ENCODE measurements around the gene NKIRAS2.

Gene NKIRAS2

DNA sequence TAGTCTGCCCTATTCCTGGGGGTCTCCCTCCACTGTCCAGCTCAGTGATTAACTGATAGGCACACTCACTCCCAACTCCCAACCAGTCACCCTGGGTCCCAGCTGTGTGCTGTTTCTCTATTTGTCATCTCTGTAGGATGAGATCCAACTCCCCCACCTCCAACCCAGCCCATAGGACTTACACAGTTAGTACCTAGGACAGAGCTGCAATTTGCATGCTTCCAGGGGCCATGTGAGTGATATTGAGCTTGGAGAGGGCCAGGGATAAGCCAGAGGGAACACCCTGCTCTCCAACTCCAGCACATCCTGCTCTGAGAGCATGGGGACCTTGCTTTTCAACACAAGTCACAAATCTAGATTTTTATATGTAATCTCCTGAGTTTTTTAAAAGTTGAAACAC, 21.7 kb downstream of the NKIRAS2 start:
- H3K27me3 ChIP-seq (ENCODE audit: control insufficient read depth, insufficient read depth, low read length): no peaks in the 10 kb centered on the region
- H3K27ac ChIP-seq (ENCODE audit: low read length): no peak overlapping the region
- no peaks in the 10 kb centered on the region for H3K36me3 ChIP-seq (ENCODE audit: control insufficient read depth, insufficient read depth, low read length)
- no peaks in the 10 kb centered on the region; the same call in 1 of the 2 replicates for H3K4me1 ChIP-seq (ENCODE audit: control insufficient read depth, insufficient read depth, low read length)
- H3K9me3 ChIP-seq (ENCODE audit: control insufficient read depth, insufficient read depth, low read length): no peaks in the 10 kb centered on the region
- H3K4me3 ChIP-seq (ENCODE audit: low read length): no peak overlapping the region
- DNase-seq (ENCODE audit: low read depth, low spot score): no peak

DNA sequence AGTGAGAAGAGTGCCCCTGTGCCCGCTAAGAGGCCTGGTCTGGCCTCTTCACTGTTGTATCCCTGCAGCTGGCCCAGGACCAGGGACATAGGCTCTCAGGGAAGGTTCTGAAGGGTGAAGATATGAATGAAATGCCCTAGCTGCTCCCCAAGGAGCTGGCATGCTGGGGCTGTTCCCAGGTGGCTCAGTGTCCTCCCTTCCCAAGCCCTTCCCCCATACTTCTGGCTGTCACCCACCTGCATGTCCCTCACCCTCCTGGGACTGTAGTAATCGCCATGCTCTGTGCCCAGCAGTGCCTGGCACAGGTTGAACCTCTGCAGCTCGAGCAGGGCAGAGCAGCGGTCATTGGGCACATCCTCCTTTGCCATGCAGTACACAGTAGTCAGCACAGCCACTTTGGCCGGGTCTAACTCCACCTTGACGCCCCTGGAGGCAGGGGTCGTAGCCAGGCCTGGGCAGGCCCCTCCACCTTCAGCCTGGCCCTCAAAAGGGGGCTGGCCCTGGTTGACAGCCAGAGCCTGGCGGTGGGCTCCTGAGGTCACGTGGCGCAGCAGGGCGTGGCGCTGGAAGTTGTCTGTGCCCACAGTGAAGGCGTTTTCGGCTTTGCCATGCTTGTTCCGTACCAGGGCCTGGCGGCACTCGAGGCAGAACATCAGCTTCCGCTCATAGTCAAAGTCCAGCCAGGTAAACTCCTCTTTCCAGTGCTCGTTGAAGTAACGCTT, 22.9 kb downstream of the NKIRAS2 start:
- H3K27ac ChIP-seq (ENCODE audit: low read length): no peak overlapping the region
- no peaks in the 10 kb centered on the region for H3K27me3 ChIP-seq (ENCODE audit: control insufficient read depth, insufficient read depth, low read length)
- H3K4me3 ChIP-seq (ENCODE audit: low read length): no peak overlapping the region
- WGBS (ENCODE audit: insufficient coverage, insufficient read length): no CpG with 5 or more reads among the region's 20 CpGs
- no peak for DNase-seq (ENCODE audit: low read depth, low spot score)
- H3K4me1 ChIP-seq (ENCODE audit: control insufficient read depth, insufficient read depth, low read length): no peaks in the 10 kb centered on the region; the same call in 1 of the 2 replicates
- H3K36me3 ChIP-seq (ENCODE audit: control insufficient read depth, insufficient read depth, low read length): no peaks in the 10 kb centered on the region
- H3K9me3 ChIP-seq (ENCODE audit: control insufficient read depth, insufficient read depth, low read length): no peaks in the 10 kb centered on the region

DNA sequence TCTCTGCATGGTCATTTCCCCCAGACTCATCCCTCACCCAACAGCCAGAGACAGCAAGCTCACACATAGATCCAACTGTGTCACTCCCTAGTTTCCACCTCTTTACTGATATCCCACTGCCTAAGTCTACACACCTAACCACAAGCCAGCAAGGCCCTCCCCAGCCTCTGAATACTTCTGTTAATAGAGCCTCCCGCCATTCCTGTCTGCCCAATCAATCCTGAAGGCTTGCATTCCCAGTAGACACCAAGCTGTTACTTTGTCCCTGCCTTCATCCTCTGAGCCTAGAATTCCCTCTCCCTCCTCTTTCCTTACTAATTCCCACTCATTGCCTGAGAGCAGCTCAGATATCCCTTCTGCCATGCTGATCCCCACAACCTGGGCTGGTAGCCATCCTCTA, 25.8 kb downstream of the NKIRAS2 start:
- H3K4me1 ChIP-seq (ENCODE audit: control insufficient read depth, insufficient read depth, low read length): 0 out of 2 replicates have a peak, but pooled peaks cover 2% of the 10 kb centered on the region
- H3K36me3 ChIP-seq (ENCODE audit: control insufficient read depth, insufficient read depth, low read length): no peaks in the 10 kb centered on the region
- H3K27me3 ChIP-seq (ENCODE audit: control insufficient read depth, insufficient read depth, low read length): no peaks in the 10 kb centered on the region
- H3K27ac ChIP-seq (ENCODE audit: low read length): no peak overlapping the region
- no peak overlapping the region for H3K4me3 ChIP-seq (ENCODE audit: low read length)
- no peaks in the 10 kb centered on the region for H3K9me3 ChIP-seq (ENCODE audit: control insufficient read depth, insufficient read depth, low read length)
- no CpG with 5 or more reads among the region's 1 CpG for WGBS (ENCODE audit: insufficient coverage, insufficient read length)
- no peak for DNase-seq (ENCODE audit: low read depth, low spot score)

DNA sequence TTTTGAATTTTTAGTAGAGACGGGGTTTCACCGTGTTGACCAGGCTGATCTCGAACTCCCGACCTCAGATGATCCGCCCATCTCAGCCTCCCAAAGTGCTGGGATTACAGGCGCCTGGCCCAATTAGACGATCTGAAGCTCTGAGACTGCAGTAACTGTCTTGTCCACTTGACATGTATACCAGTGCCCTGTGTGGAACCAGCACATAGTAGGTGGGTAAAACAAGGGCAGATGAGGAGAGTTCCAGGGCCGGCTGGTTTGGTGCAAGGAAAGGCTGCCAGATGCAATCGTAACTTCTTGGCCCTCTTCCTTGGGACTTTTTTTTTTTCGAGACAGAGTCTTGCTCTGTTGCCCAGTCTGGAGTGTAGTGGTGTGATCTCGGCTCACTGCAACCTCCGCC, 27.5 kb downstream of the NKIRAS2 start:
- no CpG with 5 or more reads among the region's 12 CpGs for whole genome bisulfite sequencing (ENCODE audit: insufficient coverage, insufficient read length)
- Histone ChIP-seq H3K9me3 (ENCODE audit: control insufficient read depth, insufficient read depth, low read length) (no peaks in the 10 kb centered on the region), H3K36me3 (ENCODE audit: control insufficient read depth, insufficient read depth, low read length) (no peaks in the 10 kb centered on the region), H3K27ac (ENCODE audit: low read length) (no peak overlapping the region), H3K4me3 (ENCODE audit: low read length) (no peak overlapping the region), H3K4me1 (ENCODE audit: control insufficient read depth, insufficient read depth, low read length) (0 out of 2 replicates have a peak, but pooled peaks cover 2% of the 10 kb centered on the region), H3K27me3 (ENCODE audit: control insufficient read depth, insufficient read depth, low read length) (no peaks in the 10 kb centered on the region)
- no peak for DNase-seq (ENCODE audit: low read depth, low spot score)

DNA sequence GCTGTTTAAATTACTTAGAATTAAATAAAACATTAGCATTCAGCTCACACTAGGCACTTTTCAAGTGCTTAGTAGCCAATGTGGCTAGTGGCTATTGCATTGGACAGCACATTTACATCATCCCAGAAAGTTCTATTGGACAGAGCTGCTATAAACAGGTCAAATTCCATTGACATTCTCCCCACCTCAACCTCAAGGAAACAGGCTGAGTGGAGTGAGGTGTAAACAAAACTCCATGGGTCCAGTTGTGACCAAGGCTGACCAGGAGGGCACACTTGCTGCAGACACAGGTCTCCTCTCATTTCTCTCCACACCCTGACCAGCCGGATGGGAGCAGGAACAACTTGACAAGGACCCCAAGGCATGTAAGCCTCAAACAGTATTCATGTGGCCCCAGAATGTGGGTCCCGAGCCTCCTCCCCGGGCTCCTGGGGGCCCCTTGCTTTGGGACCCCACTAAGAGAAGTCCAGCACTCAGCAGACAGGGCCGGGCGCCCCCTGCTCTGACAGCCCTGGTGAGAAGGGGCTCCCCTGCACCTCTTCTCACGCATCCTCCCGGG, 30.0 kb downstream of the NKIRAS2 start:
- H3K4me3 ChIP-seq (ENCODE audit: low read length): peak overlapping the region; percentile 68; the same call in 1 of the 2 replicates
- 0 out of 2 replicates have a peak, but pooled peaks cover 7% of the 10 kb centered on the region for H3K4me1 ChIP-seq (ENCODE audit: control insufficient read depth, insufficient read depth, low read length)
- no peak overlapping the region for H3K27ac ChIP-seq (ENCODE audit: low read length)
- H3K9me3 ChIP-seq (ENCODE audit: control insufficient read depth, insufficient read depth, low read length): no peaks in the 10 kb centered on the region
- WGBS (ENCODE audit: insufficient coverage, insufficient read length): no CpG with 5 or more reads among the region's 7 CpGs
- no peaks in the 10 kb centered on the region for H3K27me3 ChIP-seq (ENCODE audit: control insufficient read depth, insufficient read depth, low read length)
- no peaks in the 10 kb centered on the region for H3K36me3 ChIP-seq (ENCODE audit: control insufficient read depth, insufficient read depth, low read length)
- no peak for DNase-seq (ENCODE audit: low read depth, low spot score)

DNA sequence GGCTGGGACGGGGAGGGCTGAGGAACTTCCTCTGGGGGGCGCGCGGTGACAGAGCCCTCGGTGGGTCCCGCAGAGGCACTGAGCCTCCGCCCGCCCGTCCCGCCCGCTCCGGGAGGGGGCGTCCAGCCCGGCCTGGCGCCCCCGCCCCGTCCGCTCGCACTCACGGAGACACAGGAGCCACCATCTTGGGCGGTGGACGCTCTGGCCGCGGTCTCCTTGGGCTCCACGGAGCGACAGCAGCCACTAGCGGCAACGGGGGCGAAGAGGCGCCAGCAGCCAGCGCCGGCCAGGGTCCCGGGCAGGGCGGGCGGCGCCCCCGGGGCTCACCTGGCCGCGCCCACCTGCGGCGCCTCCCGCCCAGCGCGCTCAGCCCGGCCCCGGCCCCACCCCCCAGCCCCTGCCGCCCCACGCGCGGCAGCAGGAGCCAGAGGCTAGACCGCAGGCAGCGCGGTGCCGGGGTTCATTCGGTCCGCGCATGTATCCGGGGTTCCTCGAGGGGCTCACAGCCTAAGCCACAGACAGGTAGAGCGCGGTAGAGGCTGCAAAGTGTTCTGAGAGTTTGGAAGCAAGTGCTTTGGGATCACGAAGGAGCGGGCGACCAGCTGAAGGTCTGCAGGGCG, 30.6 kb downstream of the NKIRAS2 start, which contains the start of gene C17orf113:
C17orf113 (minus strand) TSS at position 209 of the 620 bp plus-strand sequence. CDS start 7,225 bp downstream, outside the sequence.
- Histone ChIP-seq H3K4me1 (ENCODE audit: control insufficient read depth, insufficient read depth, low read length) (0 out of 2 replicates have a peak, but pooled peaks cover 7% of the 10 kb centered on the region), H3K27ac (ENCODE audit: low read length) (no peak within 1 kb of the TSS), H3K4me3 (ENCODE audit: low read length) (peak within 1 kb of the TSS; percentile 68; the same call in 1 of the 2 replicates), H3K36me3 (ENCODE audit: control insufficient read depth, insufficient read depth, low read length) (no peaks in the 10 kb centered on the region), H3K27me3 (ENCODE audit: control insufficient read depth, insufficient read depth, low read length) (no peaks in the 10 kb centered on the region), H3K9me3 (ENCODE audit: control insufficient read depth, insufficient read depth, low read length) (no peaks in the 10 kb centered on the region)
- no CpG with 5 or more reads among the region's 65 CpGs for WGBS (ENCODE audit: insufficient coverage, insufficient read length)
- DNase-seq (ENCODE audit: low read depth, low spot score): no peak

DNA sequence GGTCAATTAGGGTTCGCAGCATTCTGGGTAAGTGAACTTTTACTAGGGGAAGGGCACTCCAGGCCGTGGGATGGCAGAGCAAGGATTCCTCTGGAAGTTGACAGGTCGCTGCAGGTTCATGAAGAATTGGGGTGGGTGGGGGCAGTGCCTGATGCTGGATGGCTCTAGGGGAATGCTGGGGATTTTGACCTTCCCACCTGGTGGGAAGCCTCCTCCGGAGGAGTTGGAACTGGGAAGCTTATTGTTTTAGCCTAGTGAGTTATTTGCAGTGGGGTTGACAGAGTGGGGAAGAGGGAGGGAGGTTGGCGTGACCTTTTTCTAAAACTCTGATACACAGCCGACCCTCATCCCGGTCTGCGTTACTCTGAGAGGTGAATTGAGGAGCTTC, 31.1 kb downstream of the NKIRAS2 start:
- no peak overlapping the region for H3K27ac ChIP-seq (ENCODE audit: low read length)
- no peaks in the 10 kb centered on the region for H3K36me3 ChIP-seq (ENCODE audit: control insufficient read depth, insufficient read depth, low read length)
- H3K4me1 ChIP-seq (ENCODE audit: control insufficient read depth, insufficient read depth, low read length): 0 out of 2 replicates have a peak, but pooled peaks cover 7% of the 10 kb centered on the region
- H3K9me3 ChIP-seq (ENCODE audit: control insufficient read depth, insufficient read depth, low read length): no peaks in the 10 kb centered on the region
- H3K4me3 ChIP-seq (ENCODE audit: low read length): peak overlapping the region; percentile 68; the same call in 1 of the 2 replicates
- no CpG with 5 or more reads among the region's 8 CpGs for WGBS (ENCODE audit: insufficient coverage, insufficient read length)
- H3K27me3 ChIP-seq (ENCODE audit: control insufficient read depth, insufficient read depth, low read length): no peaks in the 10 kb centered on the region
- no peak for DNase-seq (ENCODE audit: low read depth, low spot score)

DNA sequence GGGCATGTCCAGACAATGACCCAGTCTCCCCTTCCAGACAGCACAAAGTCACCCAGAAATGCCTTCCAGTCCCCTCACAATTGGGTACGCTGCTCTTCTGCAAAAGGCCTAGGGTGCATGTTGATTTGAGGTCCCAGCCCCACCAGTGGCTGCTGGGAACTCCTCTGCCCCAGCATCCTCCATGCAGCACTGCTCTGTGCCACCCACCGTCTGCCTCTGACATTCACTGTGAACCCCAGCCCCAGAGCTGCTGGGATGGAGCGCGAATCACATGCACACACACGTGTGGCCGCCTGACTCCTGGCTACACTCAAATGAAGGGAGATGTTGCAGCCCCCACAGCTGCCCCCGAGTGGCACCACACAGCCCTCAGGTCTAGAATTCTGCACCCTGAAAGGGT, 31.8 kb downstream of the NKIRAS2 start:
- 0 out of 2 replicates have a peak, but pooled peaks cover 7% of the 10 kb centered on the region for H3K4me1 ChIP-seq (ENCODE audit: control insufficient read depth, insufficient read depth, low read length)
- no peaks in the 10 kb centered on the region for H3K27me3 ChIP-seq (ENCODE audit: control insufficient read depth, insufficient read depth, low read length)
- no CpG with 5 or more reads among the region's 7 CpGs for WGBS (ENCODE audit: insufficient coverage, insufficient read length)
- no peaks in the 10 kb centered on the region for H3K9me3 ChIP-seq (ENCODE audit: control insufficient read depth, insufficient read depth, low read length)
- H3K36me3 ChIP-seq (ENCODE audit: control insufficient read depth, insufficient read depth, low read length): no peaks in the 10 kb centered on the region
- no peak overlapping the region for H3K27ac ChIP-seq (ENCODE audit: low read length)
- no peak overlapping the region for H3K4me3 ChIP-seq (ENCODE audit: low read length)
- no peak for DNase-seq (ENCODE audit: low read depth, low spot score)

DNA sequence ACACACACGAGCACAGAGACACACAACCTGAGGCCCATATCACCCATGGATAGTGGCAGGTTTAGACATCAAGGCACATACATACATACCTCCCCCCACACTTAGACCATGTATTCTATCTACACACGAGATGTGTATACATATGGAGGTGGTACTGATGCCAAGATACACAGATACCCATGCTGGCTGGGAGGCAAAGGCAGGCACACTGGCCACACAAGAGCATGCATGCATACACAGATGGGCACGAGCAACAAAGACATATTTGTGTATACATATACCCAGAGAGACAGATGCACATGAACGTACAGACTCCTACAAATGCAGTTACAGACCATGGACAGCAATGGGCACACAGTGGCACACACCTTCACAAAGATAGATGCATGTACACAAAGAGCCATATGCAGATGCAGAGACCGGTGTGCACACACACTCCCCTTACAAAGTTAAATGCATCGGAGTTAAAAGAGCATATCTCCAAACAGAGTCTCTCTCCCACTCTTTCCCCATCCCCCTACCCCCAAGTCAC, 32.5 kb downstream of the NKIRAS2 start:
- H3K27ac ChIP-seq (ENCODE audit: low read length): no peak overlapping the region
- H3K27me3 ChIP-seq (ENCODE audit: control insufficient read depth, insufficient read depth, low read length): no peaks in the 10 kb centered on the region
- H3K36me3 ChIP-seq (ENCODE audit: control insufficient read depth, insufficient read depth, low read length): no peaks in the 10 kb centered on the region
- no peak for DNase-seq (ENCODE audit: low read depth, low spot score)
- H3K9me3 ChIP-seq (ENCODE audit: control insufficient read depth, insufficient read depth, low read length): no peaks in the 10 kb centered on the region
- H3K4me1 ChIP-seq (ENCODE audit: control insufficient read depth, insufficient read depth, low read length): 0 out of 2 replicates have a peak, but pooled peaks cover 7% of the 10 kb centered on the region
- WGBS (ENCODE audit: insufficient coverage, insufficient read length): no CpG with 5 or more reads among the region's 6 CpGs
- no peak overlapping the region for H3K4me3 ChIP-seq (ENCODE audit: low read length)

DNA sequence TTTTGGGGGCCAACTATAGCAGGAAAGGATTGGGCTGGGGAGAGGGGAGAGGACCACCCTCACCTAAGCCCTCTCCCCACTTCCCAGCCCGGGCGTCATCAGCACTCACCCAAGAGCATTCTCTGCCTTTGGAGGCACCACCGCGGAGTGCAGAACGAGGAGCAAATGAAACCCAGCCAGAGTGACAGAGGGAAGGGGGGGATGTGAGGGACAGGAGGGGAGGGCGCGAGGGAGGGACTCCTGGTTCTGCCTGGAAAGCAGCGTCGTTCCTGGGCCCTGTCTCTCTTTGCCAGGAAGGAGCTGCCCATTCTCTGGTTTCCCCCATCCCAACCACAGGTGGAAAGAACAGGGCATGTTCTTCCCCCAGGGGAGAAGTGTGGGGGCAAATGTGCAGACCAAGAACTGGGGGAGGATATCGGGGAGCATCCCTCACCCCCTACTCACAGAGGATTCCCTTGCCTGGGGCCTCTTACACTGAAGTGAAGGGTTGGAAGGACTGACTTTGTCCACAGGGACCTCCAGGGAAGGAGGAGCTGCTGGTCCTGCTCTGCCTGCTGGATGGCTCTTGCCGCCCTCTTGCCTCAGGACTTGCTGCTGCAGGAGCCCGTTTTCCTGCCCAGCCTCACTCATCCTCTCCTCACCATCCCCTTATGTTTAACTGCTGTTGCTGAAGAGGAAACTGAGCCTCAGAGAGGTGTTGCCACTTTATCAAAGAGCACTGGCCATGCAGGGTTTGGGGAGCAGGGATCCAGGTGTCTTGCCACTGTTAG, 34.0 kb downstream of the NKIRAS2 start:
- H3K4me1 ChIP-seq (ENCODE audit: control insufficient read depth, insufficient read depth, low read length): 0 out of 2 replicates have a peak, but pooled peaks cover 7% of the 10 kb centered on the region
- H3K9me3 ChIP-seq (ENCODE audit: control insufficient read depth, insufficient read depth, low read length): no peaks in the 10 kb centered on the region
- H3K36me3 ChIP-seq (ENCODE audit: control insufficient read depth, insufficient read depth, low read length): no peaks in the 10 kb centered on the region
- H3K27me3 ChIP-seq (ENCODE audit: control insufficient read depth, insufficient read depth, low read length): no peaks in the 10 kb centered on the region
- WGBS (ENCODE audit: insufficient coverage, insufficient read length): no CpG with 5 or more reads among the region's 12 CpGs
- no peak overlapping the region for H3K4me3 ChIP-seq (ENCODE audit: low read length)
- DNase-seq (ENCODE audit: low read depth, low spot score): no peak
- H3K27ac ChIP-seq (ENCODE audit: low read length): no peak overlapping the region
